SK-N-MC (cell line): ENCODE results near the gene MYL2.

Source experiments
- EZH2 ChIP-seq: fragments of 200-600 bp; sonication (generic); IDR thresholded peaks from one replicate; pipeline ENCODE4 v1.6.1; 2017; ENCODE audit warnings: antibody characterized with exemption
- FOXP2 ChIP-seq: optimal IDR thresholded peaks from 2 replicates; pipeline ENCODE3; 2011; ENCODE audit warnings: mild to moderate bottlenecking, moderate library complexity; ENCODE audit not compliant: insufficient read depth; ENCODE audit errors: extremely low read length, control extremely low read depth
- POLR2AphosphoS5 ChIP-seq: IDR thresholded peaks from 2 replicates; pipeline ENCODE4 v1.6.1; 2012; ENCODE audit warnings: mild to moderate bottlenecking, low read depth, low read length, borderline replicate concordance

GRCh38 chr12:110960795-110961194, 40.4 kb upstream of the MYL2 start:
- TF ChIP-seq POLR2AphosphoS5, result no peak
- no peak for TF ChIP-seq EZH2
- no peak for TF ChIP-seq FOXP2
